Vagina (tissue), 2 donors: ENCODE results near the gene STON2.

Experiments used
- POLR2A ChIP-seq, 2 donors: fragments of 450-650 bp; IDR thresholded peaks; one replicate each; pipeline ENCODE4 v1.6.1; 2017; ENCODE audit warnings: antibody characterized with exemption in 2 of 2, mild to moderate bottlenecking in 2 of 2, moderate library complexity in 2 of 2
- POLR2AphosphoS5 ChIP-seq, 2 donors: sonication (generic); formaldehyde crosslinking; IDR thresholded peaks; one replicate each; pipeline ENCODE4 v1.9.0; 2017; ENCODE audit warnings: antibody characterized with exemption in 2 of 2, mild to moderate bottlenecking in 2 of 2, low read depth in 1 of 2; ENCODE audit not compliant: insufficient read depth in 1 of 2

DNA sequence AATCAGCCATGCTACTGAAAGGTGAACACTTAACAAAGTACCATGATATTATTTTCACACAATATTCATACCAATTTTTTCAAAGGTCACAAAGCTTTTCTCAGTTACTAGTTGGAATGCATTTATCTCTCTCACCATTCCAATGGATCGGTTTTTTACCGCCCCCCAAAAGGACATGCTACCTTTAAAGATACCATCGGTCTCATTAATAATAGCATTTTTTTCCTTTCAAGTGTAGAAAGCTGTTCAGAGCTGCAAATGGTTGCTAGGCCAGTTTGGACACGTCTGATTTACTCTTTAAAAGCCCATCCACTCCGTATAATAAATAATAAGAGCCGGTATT, 34.9 kb upstream of the STON2 start:
- TF ChIP-seq POLR2AphosphoS5 (IDR thresholded peaks at IDR 0.05; ENCODE audit: insufficient read depth in 1 of 2, low read depth in 1 of 2): no peak
- TF ChIP-seq POLR2A (IDR thresholded peaks at IDR 0.05): no peak
